SW480 (cell line): ENCODE measurements around the gene RALBP1.
"Not testable (repeated sequence)": the region's sequence is repeated elsewhere in the genome, so short reads cannot be mapped to it uniquely, and the experiment has no call there.

Source experiments
- DNase-seq: peaks from one replicate; pipeline ENCODE4 v3.0.0-alpha.2; 2016; ENCODE audit warnings: low spot score

The RALBP1 gene

GRCh38 chr18:9454061-9454703, 21.1 kb upstream of the RALBP1 start:
- no peak for DNase-seq

- DNase-seq: no peak
Observed at GRCh38 chr18:9455718-9456511, 19.4 kb upstream of the RALBP1 start.

- no peak for DNase-seq
Observed at GRCh38 chr18:9466127-9466526, 9.2 kb upstream of the RALBP1 start.

- DNase-seq: no peak
Observed at GRCh38 chr18:9466846-9467245, 8.5 kb upstream of the RALBP1 start.

GRCh38 chr18:9468998-9469397, 6.3 kb upstream of the RALBP1 start:
- no peak for DNase-seq

GRCh38 chr18:9469685-9470084, 5.6 kb upstream of the RALBP1 start:
- no peak for DNase-seq

- DNase-seq: peak; percentile 87
Observed at GRCh38 chr18:9474108-9474982, 968 bp upstream of the RALBP1 start.

- peak; percentile 34 for DNase-seq
Observed at GRCh38 chr18:9475643-9476591, 604 bp downstream of the RALBP1 start.

- DNase-seq: not testable (repeated sequence)
Observed at GRCh38 chr18:9476949-9477348, 1.6 kb downstream of the RALBP1 start.

GRCh38 chr18:9477509-9477908, 2.2 kb downstream of the RALBP1 start:
- no peak for DNase-seq

GRCh38 chr18:9478545-9478944, 3.2 kb downstream of the RALBP1 start:
- DNase-seq: no peak

- no peak for DNase-seq
Observed at GRCh38 chr18:9482790-9483189, 7.5 kb downstream of the RALBP1 start.

GRCh38 chr18:9483526-9483925, 8.2 kb downstream of the RALBP1 start:
- no peak for DNase-seq

- DNase-seq: not testable (repeated sequence)
Observed at GRCh38 chr18:9484856-9485255, 9.5 kb downstream of the RALBP1 start.

- DNase-seq: no peak
Observed at GRCh38 chr18:9488538-9488937, 13.2 kb downstream of the RALBP1 start.

GRCh38 chr18:9494778-9495331, 19.5 kb downstream of the RALBP1 start:
- DNase-seq: no peak

- no peak for DNase-seq
Observed at GRCh38 chr18:9495465-9495864, 20.2 kb downstream of the RALBP1 start.

- no peak for DNase-seq
Observed at GRCh38 chr18:9495916-9496705, 20.8 kb downstream of the RALBP1 start.

GRCh38 chr18:9506046-9506792, 30.9 kb downstream of the RALBP1 start:
- no peak for DNase-seq
